Tibial nerve (tissue), 4 donors: ENCODE data around the gene TSPAN3. TPM values are rescaled to one million over a fixed set of nuclear protein-coding genes. Genes with fewer than 3 reads are reported as not detected.

ENCODE experiments used
- DNase-seq, 2 donors: peaks; one replicate each; pipeline ENCODE4 v3.0.0-alpha.2; 2019; ENCODE audit warnings: low spot score in 2 of 2
- H3K27ac ChIP-seq, 4 donors: fragments of 200-600 bp; sonication (generic) in 3 of 4; one replicate each; pipeline ENCODE4 v1.5.1; 2017 to 2019; ENCODE audit warnings: mild to moderate bottlenecking in 1 of 4
- H3K27me3 ChIP-seq, 2 donors: fragments of 200-600 bp; sonication (generic) in 1 of 2; one replicate each; pipeline versions ENCODE4 v1.5.1 to v1.6.0; 2017 to 2019
- H3K36me3 ChIP-seq, 3 donors: fragments of 200-600 bp; sonication (generic); one replicate each; pipeline ENCODE4 v1.5.1; 2018 to 2019
- H3K4me1 ChIP-seq, 4 donors: fragments of 200-600 bp; sonication (generic) in 3 of 4; one replicate each; pipeline ENCODE4 v1.5.1; 2017 to 2019
- H3K4me3 ChIP-seq, 4 donors: fragments of 200-600 bp; sonication (generic) in 3 of 4; one replicate each; pipeline ENCODE4 v1.5.1; 2017 to 2019; ENCODE audit warnings: mild to moderate bottlenecking in 1 of 4, moderate library complexity in 1 of 4
- H3K9me3 ChIP-seq, 4 donors: fragments of 200-600 bp; sonication (generic) in 3 of 4; one replicate each; pipeline ENCODE4 v1.5.1; 2017 to 2019
- CTCF ChIP-seq, 5 experiments: fragments of 200-600 bp in 3 of 5; fragments of 450-650 bp in 2 of 5; sonication (generic) in 3 of 5; IDR thresholded peaks; one replicate each; pipeline ENCODE4 v1.5.1; 2016 to 2019; ENCODE audit warnings: antibody characterized with exemption in 5 of 5, mild to moderate bottlenecking in 3 of 5, moderate library complexity in 2 of 5
- EP300 ChIP-seq, 2 donors: sonication (generic); formaldehyde crosslinking; IDR thresholded peaks; one replicate each; pipeline ENCODE4 v1.6.1; 2017; ENCODE audit warnings: antibody characterized with exemption in 2 of 2, mild to moderate bottlenecking in 1 of 2
- POLR2A ChIP-seq, 2 donors: fragments of 450-650 bp; IDR thresholded peaks; one replicate each; pipeline ENCODE4 v1.6.1; 2017; ENCODE audit warnings: antibody characterized with exemption in 2 of 2, mild to moderate bottlenecking in 2 of 2, moderate library complexity in 2 of 2
- WGBS, 2 donors: methylation state at CpG; one replicate each; pipeline ENCODE4 v1.1.5; 2018; 5-methylcytosine and 5-hydroxymethylcytosine counted together
- total RNA-seq, 4 donors: library from RNA; depleted of rRNA; stranded (reverse); fragments of >200 nt; gene quantifications; one replicate each; pipeline ENCODE4 v1.1.0, GENCODE V29; 2016

TSPAN3 gene
- total RNA-seq, 4 donors from 2014 or later = 155 to 229 (median 203) TPM

GRCh38 chr15:77112838-77113504, 42.1 kb upstream of the TSPAN3 start:
- Histone ChIP-seq H3K27ac (no peak overlapping the region), H3K36me3 (peaks cover 0 to 20% (median 3%) of the 10 kb centered on the region in 3 donors), H3K4me3 (no peak overlapping the region), H3K4me1 (peaks cover 0 to 14% (median 4%) of the 10 kb centered on the region in 4 donors), H3K27me3 (no peaks in the 10 kb centered on the region), H3K9me3 (no peaks in the 10 kb centered on the region)
- 62 to 68% methylated on average over 2 of the region's 2 CpGs for WGBS, 2 donors
- no peak for DNase-seq
- TF ChIP-seq EP300 (IDR thresholded peaks at IDR 0.05) = no peak
- TF ChIP-seq POLR2A (IDR thresholded peaks at IDR 0.05) = no peak
- TF ChIP-seq CTCF (IDR thresholded peaks at IDR 0.05) = no peak

GRCh38 chr15:77111789-77112188, 40.9 kb upstream of the TSPAN3 start:
- peaks cover 0 to 26% (median 10%) of the 10 kb centered on the region in 4 donors for H3K4me1 ChIP-seq
- peaks cover 0 to 20% (median 3%) of the 10 kb centered on the region in 3 donors for H3K36me3 ChIP-seq
- 94 to 97% methylated on average over 3 of the region's 3 CpGs for WGBS, 2 donors
- no peak overlapping the region for H3K4me3 ChIP-seq
- DNase-seq = no peak
- no peak for TF ChIP-seq EP300 (IDR thresholded peaks at IDR 0.05)
- no peak for TF ChIP-seq POLR2A (IDR thresholded peaks at IDR 0.05)
- TF ChIP-seq CTCF (IDR thresholded peaks at IDR 0.05) = no peak
- no peaks in the 10 kb centered on the region for H3K9me3 ChIP-seq
- no peaks in the 10 kb centered on the region for H3K27me3 ChIP-seq
- no peak overlapping the region for H3K27ac ChIP-seq

GRCh38 chr15:77107531-77108355, 36.8 kb upstream of the TSPAN3 start:
- Histone ChIP-seq H3K9me3 (no peaks in the 10 kb centered on the region), H3K4me3 (no peak overlapping the region), H3K36me3 (no peaks in the 10 kb centered on the region), H3K27ac (peak overlapping the region in 1 of 4 donors; percentile 38), H3K4me1 (peaks cover 0 to 29% (median 12%) of the 10 kb centered on the region in 4 donors), H3K27me3 (no peaks in the 10 kb centered on the region)
- no peak for TF ChIP-seq POLR2A (IDR thresholded peaks at IDR 0.05)
- peak; percentile 36 to 71 (median 51) for TF ChIP-seq CTCF (IDR thresholded peaks at IDR 0.05)
- 47 to 48% methylated on average over 9 of the region's 9 CpGs for WGBS, 2 donors
- DNase-seq = peak; percentile 38 to 62

- Histone ChIP-seq H3K9me3 (no peaks in the 10 kb centered on the region), H3K4me3 (no peak overlapping the region), H3K27me3 (no peaks in the 10 kb centered on the region), H3K27ac (peak overlapping the region in 1 of 4 donors; percentile 34), H3K4me1 (peaks cover 0 to 29% (median 12%) of the 10 kb centered on the region in 4 donors), H3K36me3 (no peaks in the 10 kb centered on the region)
- TF ChIP-seq POLR2A (IDR thresholded peaks at IDR 0.05) (no peak), CTCF (IDR thresholded peaks at IDR 0.05) (no peak), EP300 (IDR thresholded peaks at IDR 0.05) (no peak)
- peak in 1 of 2 donors; percentile 30 for DNase-seq
- 47 to 61% methylated on average over 2 of the region's 2 CpGs for WGBS, 2 donors
Measured at GRCh38 chr15:77107068-77107467, 36.2 kb upstream of the TSPAN3 start.

- no peak for DNase-seq
- Histone ChIP-seq H3K4me3 (no peak overlapping the region), H3K4me1 (peaks cover 0 to 29% (median 12%) of the 10 kb centered on the region in 4 donors), H3K27ac (no peak overlapping the region), H3K36me3 (no peaks in the 10 kb centered on the region), H3K27me3 (no peaks in the 10 kb centered on the region), H3K9me3 (no peaks in the 10 kb centered on the region)
- no peak for TF ChIP-seq POLR2A (IDR thresholded peaks at IDR 0.05)
- no peak for TF ChIP-seq CTCF (IDR thresholded peaks at IDR 0.05)
- no peak for TF ChIP-seq EP300 (IDR thresholded peaks at IDR 0.05)
- WGBS, 2 donors = 73% methylated on average over 3 of the region's 3 CpGs
Measured at GRCh38 chr15:77104155-77104554, 33.2 kb upstream of the TSPAN3 start.
